ENCODE measurements around the gene SLC22A13. TPM values are rescaled to one million over a fixed set of nuclear protein-coding genes. Genes with fewer than 3 reads are reported as not detected.

SLC22A13 gene
- total and polyA plus RNA-seq, 10 of the 15 experiments (the other 5 are each of a cell fraction or from before 2014, with no cell fraction given), result 0.03 to 0.19 (median 0.11) TPM; not detected in 5

DNA sequence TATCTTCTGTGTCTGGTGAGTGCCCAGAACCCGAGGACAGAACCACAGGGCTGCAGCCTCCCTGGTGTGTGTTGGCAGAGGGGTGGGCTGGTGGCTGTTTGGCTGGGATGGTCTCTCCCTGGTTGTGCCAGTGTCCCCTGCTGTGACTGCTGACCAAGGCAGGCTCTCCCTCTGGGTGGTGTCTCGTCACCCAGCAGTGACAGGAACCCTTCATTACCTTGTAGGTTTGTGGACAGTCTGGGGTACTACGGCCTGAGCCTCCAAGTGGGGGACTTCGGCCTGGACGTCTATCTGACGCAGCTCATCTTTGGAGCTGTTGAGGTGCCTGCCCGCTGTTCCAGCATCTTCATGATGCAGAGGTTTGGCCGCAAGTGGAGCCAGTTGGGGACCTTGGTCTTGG lies 10.0 kb downstream of the SLC22A13 start:
- ChIA-PET SMC1A (ENCODE audit: uncharacterized antibody, unreplicated experiment) (no interaction called here), CTCF (no interaction called here), RAD21 (ENCODE audit: unreplicated experiment) (no interaction called here), POLR2A (no interaction called here)
- Histone ChIP-seq H3K4me3 (no peak overlapping the region), H3K9ac (ENCODE audit: control insufficient read depth, insufficient read depth, low read length) (no peak overlapping the region), H3K4me2 (ENCODE audit: control insufficient read depth, insufficient read depth) (no peak overlapping the region), H3K79me2 (ENCODE audit: control insufficient read depth, insufficient read depth, low read length) (no peaks in the 10 kb centered on the region), H2AFZ (ENCODE audit: control insufficient read depth, low read depth, low read length) (no peak overlapping the region), H4K20me1 (ENCODE audit: control insufficient read depth, insufficient read depth) (no peaks in the 10 kb centered on the region), H3K27ac (ENCODE audit: control insufficient read depth, insufficient read depth) (no peak overlapping the region), H3K27me3 (replicated peaks in 1 of 2; ENCODE audit: control insufficient read depth in 2 of 2, insufficient read depth in 2 of 2, low read length in 1 of 2) (no peaks in the 10 kb centered on the region; a peak in 1 of 4 replicates), H3K4me1 (ENCODE audit: control insufficient read depth, insufficient read depth, low read length) (no peaks in the 10 kb centered on the region), H3K36me3 (ENCODE audit: control insufficient read depth in 2 of 2, insufficient read depth in 2 of 2, low read length in 1 of 2) (no peaks in the 10 kb centered on the region), H3K9me3 (replicated peaks; ENCODE audit: control insufficient read depth, insufficient read depth, low read length) (no peaks in the 10 kb centered on the region; the same call in 2 of the 3 replicates)
- BruUV-seq (replicated peaks), result no TSS peak
- ATAC-seq (no peak), FAIRE-seq (no peak), DNase-seq (ENCODE audit: low read depth, low spot score) (no peak)
- no peak for TF ChIP-seq NR2C1 (IDR thresholded peaks at IDR 0.05)
- no peak for TF ChIP-seq ZNF217 (IDR thresholded peaks at IDR 0.05)
- TF ChIP-seq CREM (IDR thresholded peaks at IDR 0.05; ENCODE audit: low read depth), result no peak
- TF ChIP-seq MYC (IDR thresholded peaks at IDR 0.05; ENCODE audit: insufficient read depth, insufficient read length, insufficient replicate concordance, low read length, severe bottlenecking), result no peak
- no peak for TF ChIP-seq EZH2 (IDR thresholded peaks at IDR 0.05; ENCODE audit: borderline replicate concordance, control insufficient read depth, low read depth, low read length)
- no peak for TF ChIP-seq LARP7 (IDR thresholded peaks at IDR 0.05)
- TF ChIP-seq TARDBP (IDR thresholded peaks at IDR 0.05; ENCODE audit: borderline replicate concordance), result no peak
- TF ChIP-seq, protein P1, sequence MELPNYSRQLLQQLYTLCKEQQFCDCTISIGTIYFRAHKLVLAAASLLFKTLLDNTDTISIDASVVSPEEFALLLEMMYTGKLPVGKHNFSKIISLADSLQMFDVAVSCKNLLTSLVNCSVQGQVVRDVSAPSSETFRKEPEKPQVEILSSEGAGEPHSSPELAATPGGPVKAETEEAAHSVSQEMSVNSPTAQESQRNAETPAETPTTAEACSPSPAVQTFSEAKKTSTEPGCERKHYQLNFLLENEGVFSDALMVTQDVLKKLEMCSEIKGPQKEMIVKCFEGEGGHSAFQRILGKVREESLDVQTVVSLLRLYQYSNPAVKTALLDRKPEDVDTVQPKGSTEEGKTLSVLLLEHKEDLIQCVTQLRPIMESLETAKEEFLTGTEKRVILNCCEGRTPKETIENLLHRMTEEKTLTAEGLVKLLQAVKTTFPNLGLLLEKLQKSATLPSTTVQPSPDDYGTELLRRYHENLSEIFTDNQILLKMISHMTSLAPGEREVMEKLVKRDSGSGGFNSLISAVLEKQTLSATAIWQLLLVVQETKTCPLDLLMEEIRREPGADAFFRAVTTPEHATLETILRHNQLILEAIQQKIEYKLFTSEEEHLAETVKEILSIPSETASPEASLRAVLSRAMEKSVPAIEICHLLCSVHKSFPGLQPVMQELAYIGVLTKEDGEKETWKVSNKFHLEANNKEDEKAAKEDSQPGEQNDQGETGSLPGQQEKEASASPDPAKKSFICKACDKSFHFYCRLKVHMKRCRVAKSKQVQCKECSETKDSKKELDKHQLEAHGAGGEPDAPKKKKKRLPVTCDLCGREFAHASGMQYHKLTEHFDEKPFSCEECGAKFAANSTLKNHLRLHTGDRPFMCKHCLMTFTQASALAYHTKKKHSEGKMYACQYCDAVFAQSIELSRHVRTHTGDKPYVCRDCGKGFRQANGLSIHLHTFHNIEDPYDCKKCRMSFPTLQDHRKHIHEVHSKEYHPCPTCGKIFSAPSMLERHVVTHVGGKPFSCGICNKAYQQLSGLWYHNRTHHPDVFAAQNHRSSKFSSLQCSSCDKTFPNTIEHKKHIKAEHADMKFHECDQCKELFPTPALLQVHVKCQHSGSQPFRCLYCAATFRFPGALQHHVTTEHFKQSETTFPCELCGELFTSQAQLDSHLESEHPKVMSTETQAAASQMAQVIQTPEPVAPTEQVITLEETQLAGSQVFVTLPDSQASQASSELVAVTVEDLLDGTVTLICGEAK (IDR thresholded peaks at IDR 0.05; ENCODE audit: borderline replicate concordance), result no peak
- TF ChIP-seq BACH1 (IDR thresholded peaks at IDR 0.05; ENCODE audit: borderline replicate concordance), result no peak
- intact Hi-C loops (cut with micrococcal nuclease; ENCODE audit: unreplicated experiment), result no loop called here
- WGBS (ENCODE audit: insufficient coverage, insufficient replicate concordance, low lambda C conversion rate, missing lambda C conversion rate), result 79% methylated on average over 8 of the region's 8 CpGs
- in situ Hi-C loops (cut with MboI), result no loop called here
